HG03196 (cell line): Measurements from ENCODE around the gene LEPR.
"Not testable (repeated sequence)": the region's sequence is repeated elsewhere in the genome, so short reads cannot be mapped to it uniquely, and the experiment has no call there.

Experiments
- ATAC-seq: cut with Tn5 transposase; IDR thresholded peaks from one replicate; pipeline ENCODE4 v1.9.1; 2021; ENCODE audit not compliant: unreplicated experiment

LEPR gene

GRCh38 chr1:65420590-65421350 is at the start of gene LEPR, which contains the start of gene LEPROT:
Gene LEPR (plus strand): TSS chr1:65420668. CDS start chr1:65565566, 144,898 bp downstream.
Gene LEPROT (plus strand): TSS chr1:65420668. CDS start chr1:65420725, 57 bp downstream.
- peak; percentile 58 for ATAC-seq

- no peak for ATAC-seq
Observed at GRCh38 chr1:65371544-65371943, 48.9 kb upstream of the LEPR start.

- no peak for ATAC-seq
Observed at GRCh38 chr1:65372557-65372956, 47.9 kb upstream of the LEPR start.

- no peak for ATAC-seq
Observed at GRCh38 chr1:65377496-65378246, 42.8 kb upstream of the LEPR start.

GRCh38 chr1:65378247-65378946 is 42.1 kb upstream of the LEPR start:
- no peak for ATAC-seq

- not testable (repeated sequence) for ATAC-seq
Observed at GRCh38 chr1:65384426-65384825, 36.0 kb upstream of the LEPR start.

GRCh38 chr1:65386439-65386838 is 34.0 kb upstream of the LEPR start:
- no peak for ATAC-seq

- ATAC-seq: no peak
Observed at GRCh38 chr1:65387821-65388220, 32.6 kb upstream of the LEPR start.

GRCh38 chr1:65388908-65389695 is 31.4 kb upstream of the LEPR start:
- ATAC-seq: no peak

GRCh38 chr1:65392497-65392896 is 28.0 kb upstream of the LEPR start:
- ATAC-seq: no peak

- peak; percentile 93 for ATAC-seq
Observed at GRCh38 chr1:65393347-65393746, 27.1 kb upstream of the LEPR start.

- ATAC-seq: no peak
Observed at GRCh38 chr1:65393928-65394327, 26.5 kb upstream of the LEPR start.

GRCh38 chr1:65395887-65396612 is 24.4 kb upstream of the LEPR start:
- no peak for ATAC-seq

GRCh38 chr1:65398083-65398482 is 22.4 kb upstream of the LEPR start:
- ATAC-seq: no peak

GRCh38 chr1:65399003-65399402 is 21.5 kb upstream of the LEPR start:
- no peak for ATAC-seq

GRCh38 chr1:65401612-65402011 is 18.9 kb upstream of the LEPR start:
- no peak for ATAC-seq

GRCh38 chr1:65404941-65405340 is 15.5 kb upstream of the LEPR start:
- no peak for ATAC-seq

- ATAC-seq: no peak
Observed at GRCh38 chr1:65407877-65408276, 12.6 kb upstream of the LEPR start.

GRCh38 chr1:65409314-65409713 is 11.2 kb upstream of the LEPR start:
- no peak for ATAC-seq

- ATAC-seq: no peak
Observed at GRCh38 chr1:65409816-65410326, 10.6 kb upstream of the LEPR start.
